Measurements from ENCODE around the gene NEK6. TPM values are rescaled to one million over a fixed set of nuclear protein-coding genes. Genes with fewer than 3 reads are reported as not detected.

Gene NEK6
- total and polyA plus RNA-seq, 4 donors, result 19.0 to 86.2 (median 53.1) TPM

DNA sequence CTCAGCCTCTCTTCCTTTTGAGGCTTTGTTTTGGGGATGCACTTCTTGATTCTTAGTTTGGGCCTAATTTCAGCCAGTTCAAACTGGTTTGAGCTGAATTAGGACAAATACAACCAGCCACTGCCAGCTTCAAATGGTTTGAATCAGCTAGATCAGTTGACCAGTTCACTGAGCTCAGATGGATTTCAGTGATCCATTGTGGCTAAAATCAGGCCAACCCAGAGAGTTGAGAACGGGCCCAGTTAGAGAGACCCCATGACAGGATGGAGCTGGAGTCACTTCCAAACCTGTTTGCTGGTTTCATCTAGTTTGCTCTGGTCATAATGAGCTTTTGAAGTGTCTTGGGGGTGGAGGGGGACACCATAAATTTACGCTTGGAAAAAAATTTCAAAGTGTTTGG is 48.0 kb upstream of the NEK6 start:
- Histone ChIP-seq H3K9ac (ENCODE audit: insufficient read depth in 1 of 2, low read length in 2 of 2) (no peak overlapping the region), H3K9me3 (ENCODE audit: control insufficient read depth in 4 of 4, insufficient read depth in 3 of 4, low read length in 3 of 4) (peaks cover 0 to 4% (median 0%) of the 10 kb centered on the region in 4 donors), H3K27me3 (ENCODE audit: control insufficient read depth in 3 of 3, insufficient read depth in 3 of 3, low read length in 2 of 3) (no peaks in the 10 kb centered on the region), H3K4me3 (no peak overlapping the region), H3K4me1 (ENCODE audit: control insufficient read depth in 5 of 5, insufficient read depth in 5 of 5, low read length in 5 of 5) (peaks cover 0 to 5% (median 0%) of the 10 kb centered on the region in 5 donors), H3K27ac (ENCODE audit: low read depth in 1 of 2, low read length in 1 of 2) (no peak overlapping the region), H3K36me3 (ENCODE audit: control insufficient read depth in 4 of 4, insufficient read depth in 4 of 4, low read length in 4 of 4) (no peaks in the 10 kb centered on the region)
- ATAC-seq (ENCODE audit: insufficient read depth, low FRiP score) (no peak), DNase-seq (no peak)
- TF ChIP-seq, protein P1, sequence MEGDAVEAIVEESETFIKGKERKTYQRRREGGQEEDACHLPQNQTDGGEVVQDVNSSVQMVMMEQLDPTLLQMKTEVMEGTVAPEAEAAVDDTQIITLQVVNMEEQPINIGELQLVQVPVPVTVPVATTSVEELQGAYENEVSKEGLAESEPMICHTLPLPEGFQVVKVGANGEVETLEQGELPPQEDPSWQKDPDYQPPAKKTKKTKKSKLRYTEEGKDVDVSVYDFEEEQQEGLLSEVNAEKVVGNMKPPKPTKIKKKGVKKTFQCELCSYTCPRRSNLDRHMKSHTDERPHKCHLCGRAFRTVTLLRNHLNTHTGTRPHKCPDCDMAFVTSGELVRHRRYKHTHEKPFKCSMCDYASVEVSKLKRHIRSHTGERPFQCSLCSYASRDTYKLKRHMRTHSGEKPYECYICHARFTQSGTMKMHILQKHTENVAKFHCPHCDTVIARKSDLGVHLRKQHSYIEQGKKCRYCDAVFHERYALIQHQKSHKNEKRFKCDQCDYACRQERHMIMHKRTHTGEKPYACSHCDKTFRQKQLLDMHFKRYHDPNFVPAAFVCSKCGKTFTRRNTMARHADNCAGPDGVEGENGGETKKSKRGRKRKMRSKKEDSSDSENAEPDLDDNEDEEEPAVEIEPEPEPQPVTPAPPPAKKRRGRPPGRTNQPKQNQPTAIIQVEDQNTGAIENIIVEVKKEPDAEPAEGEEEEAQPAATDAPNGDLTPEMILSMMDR (IDR thresholded peaks at IDR 0.05; ENCODE audit: control extremely low read depth, extremely low read depth), result no peak
- 97% methylated on average over 2 of the region's 2 CpGs for WGBS, 2 donors

DNA sequence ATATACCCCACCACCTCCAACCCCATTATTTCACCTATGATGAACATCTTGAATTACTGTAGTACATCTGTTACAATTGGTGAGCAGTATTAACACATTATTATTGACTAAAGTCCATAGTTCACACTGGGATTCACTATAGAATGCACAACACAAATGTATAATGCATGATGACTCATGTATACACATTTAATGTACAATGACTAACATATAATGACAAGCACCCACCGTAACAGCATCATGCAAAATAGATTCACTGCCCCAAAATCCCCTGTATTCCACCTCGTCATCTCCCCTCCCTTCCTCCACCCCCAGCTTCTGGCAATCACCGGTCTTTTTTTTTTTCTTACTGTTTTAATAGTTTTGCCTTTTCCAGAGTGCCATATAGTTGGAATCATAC is 47.1 kb upstream of the NEK6 start:
- no peaks in the 10 kb centered on the region for H3K27me3 ChIP-seq (ENCODE audit: control insufficient read depth in 3 of 3, insufficient read depth in 3 of 3, low read length in 2 of 3)
- no peak overlapping the region for H3K9ac ChIP-seq (ENCODE audit: insufficient read depth in 1 of 2, low read length in 2 of 2)
- H3K27ac ChIP-seq (ENCODE audit: low read depth in 1 of 2, low read length in 1 of 2), result no peak overlapping the region
- ATAC-seq (ENCODE audit: insufficient read depth, low FRiP score), result no peak
- H3K4me3 ChIP-seq, result no peak overlapping the region
- DNase-seq, result no peak
- peaks cover 0 to 2% (median 0%) of the 10 kb centered on the region in 4 donors for H3K9me3 ChIP-seq (ENCODE audit: control insufficient read depth in 4 of 4, insufficient read depth in 3 of 4, low read length in 3 of 4)
- H3K4me1 ChIP-seq (ENCODE audit: control insufficient read depth in 5 of 5, insufficient read depth in 5 of 5, low read length in 5 of 5), result peaks cover 0 to 8% (median 3%) of the 10 kb centered on the region in 5 donors
- TF ChIP-seq, protein P1 (IDR thresholded peaks at IDR 0.05; ENCODE audit: control extremely low read depth, extremely low read depth), result no peak
- 75 to 82% methylated on average over 3 of the region's 3 CpGs for WGBS, 2 donors
- no peaks in the 10 kb centered on the region for H3K36me3 ChIP-seq (ENCODE audit: control insufficient read depth in 4 of 4, insufficient read depth in 4 of 4, low read length in 4 of 4)

DNA sequence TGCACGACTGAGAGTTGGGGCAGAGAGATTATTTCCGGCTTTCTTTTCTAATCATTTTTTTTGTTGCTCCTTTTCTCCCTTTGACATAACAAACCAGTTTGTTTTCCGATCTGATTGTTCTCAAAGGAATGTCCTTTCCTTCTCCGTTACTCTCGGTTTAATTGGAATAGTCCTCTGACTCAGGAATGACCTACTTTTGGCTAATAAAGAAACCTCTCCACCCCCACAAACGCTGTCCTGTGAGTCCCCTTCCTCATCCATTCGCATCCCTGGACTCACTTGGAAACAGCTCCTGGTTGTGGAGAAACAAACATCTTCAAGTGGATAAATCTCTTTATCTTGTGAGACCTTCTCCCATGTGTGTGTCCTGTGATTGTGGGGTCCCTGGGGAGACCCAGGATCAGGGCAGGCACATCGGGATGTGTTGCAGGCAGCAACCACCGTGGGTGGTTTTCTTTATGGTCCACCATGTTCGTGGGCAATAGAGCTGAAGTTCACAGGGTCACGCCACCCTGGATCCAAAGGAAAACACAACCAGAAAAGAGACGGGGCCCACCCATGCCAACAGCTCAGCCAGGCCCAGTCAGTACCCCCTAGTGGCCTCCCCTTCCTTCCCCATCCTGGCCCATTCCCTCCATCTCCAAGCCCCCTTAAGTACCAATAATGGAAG is 45.2 kb upstream of the NEK6 start:
- DNase-seq, result no peak
- H3K9me3 ChIP-seq (ENCODE audit: control insufficient read depth in 4 of 4, insufficient read depth in 3 of 4, low read length in 3 of 4), result no peaks in the 10 kb centered on the region
- TF ChIP-seq, protein P1 (IDR thresholded peaks at IDR 0.05; ENCODE audit: control extremely low read depth, extremely low read depth), result no peak
- ATAC-seq (ENCODE audit: insufficient read depth, low FRiP score), result no peak
- no peaks in the 10 kb centered on the region for H3K36me3 ChIP-seq (ENCODE audit: control insufficient read depth in 4 of 4, insufficient read depth in 4 of 4, low read length in 4 of 4)
- no peaks in the 10 kb centered on the region for H3K27me3 ChIP-seq (ENCODE audit: control insufficient read depth in 3 of 3, insufficient read depth in 3 of 3, low read length in 2 of 3)
- peaks cover 0 to 18% (median 3%) of the 10 kb centered on the region in 5 donors for H3K4me1 ChIP-seq (ENCODE audit: control insufficient read depth in 5 of 5, insufficient read depth in 5 of 5, low read length in 5 of 5)
- 72 to 80% methylated on average over 12 of the region's 12 CpGs for WGBS, 2 donors
- no peak overlapping the region for H3K4me3 ChIP-seq
- no peak overlapping the region for H3K27ac ChIP-seq (ENCODE audit: low read depth in 1 of 2, low read length in 1 of 2)
- H3K9ac ChIP-seq (ENCODE audit: insufficient read depth in 1 of 2, low read length in 2 of 2), result no peak overlapping the region

DNA sequence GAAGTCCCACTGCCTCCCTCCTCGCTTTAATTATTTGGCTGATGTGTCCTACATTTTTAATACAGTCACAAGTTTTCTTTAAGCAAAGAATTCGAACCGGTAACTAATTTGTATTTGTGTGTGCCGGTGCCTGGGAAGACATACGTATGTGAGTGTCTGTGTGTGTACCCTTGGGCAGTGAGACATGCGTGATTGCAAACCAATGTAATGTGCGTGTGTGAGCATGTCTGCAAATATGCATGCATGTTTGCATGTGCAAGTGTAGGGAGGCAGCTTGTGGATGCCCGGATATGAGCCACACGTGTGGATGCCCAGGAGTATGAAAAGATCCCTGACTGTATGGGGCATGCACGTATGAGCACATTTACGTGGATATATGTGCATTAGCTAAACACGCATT is 44.4 kb upstream of the NEK6 start:
- no peaks in the 10 kb centered on the region for H3K9me3 ChIP-seq (ENCODE audit: control insufficient read depth in 4 of 4, insufficient read depth in 3 of 4, low read length in 3 of 4)
- ATAC-seq (ENCODE audit: insufficient read depth, low FRiP score), result no peak
- H3K27me3 ChIP-seq (ENCODE audit: control insufficient read depth in 3 of 3, insufficient read depth in 3 of 3, low read length in 2 of 3), result no peaks in the 10 kb centered on the region

More for the DNA sequence above, 44.4 kb upstream of the NEK6 start:
- Histone ChIP-seq H3K4me1 (ENCODE audit: control insufficient read depth in 5 of 5, insufficient read depth in 5 of 5, low read length in 5 of 5) (peaks cover 0 to 18% (median 3%) of the 10 kb centered on the region in 5 donors), H3K36me3 (ENCODE audit: control insufficient read depth in 4 of 4, insufficient read depth in 4 of 4, low read length in 4 of 4) (no peaks in the 10 kb centered on the region), H3K9ac (ENCODE audit: insufficient read depth in 1 of 2, low read length in 2 of 2) (no peak overlapping the region), H3K4me3 (no peak overlapping the region), H3K27ac (ENCODE audit: low read depth in 1 of 2, low read length in 1 of 2) (no peak overlapping the region)
- no peak for DNase-seq
- WGBS, 2 donors, result 91 to 93% methylated on average over 12 of the region's 12 CpGs
- TF ChIP-seq, protein P1 (IDR thresholded peaks at IDR 0.05; ENCODE audit: control extremely low read depth, extremely low read depth), result no peak
